COR-L47 (cell line): Measurements from ENCODE around the gene UNCX.
"Not testable (repeated sequence)": the region's sequence is repeated elsewhere in the genome, so short reads cannot be mapped to it uniquely, and the experiment has no call there.

Source experiments
- DNase-seq: peaks from one replicate; lab custom pipeline; 2025; lab: John Stamatoyannopoulos, UW

Gene UNCX

GRCh38 chr7:1232623-1233332 lies at the start of gene UNCX:
UNCX (plus strand) TSS chr7:1232872; CDS start chr7:1233018, 146 bp downstream.
- DNase-seq, result peak; percentile 68

GRCh38 chr7:1187127-1187526 lies 45.5 kb upstream of the UNCX start:
- no peak for DNase-seq

GRCh38 chr7:1188720-1189294 lies 43.9 kb upstream of the UNCX start:
- DNase-seq, result no peak

- DNase-seq, result no peak
Measured at GRCh38 chr7:1189986-1190772, 42.5 kb upstream of the UNCX start.

- no peak for DNase-seq
Measured at GRCh38 chr7:1192171-1192676, 40.4 kb upstream of the UNCX start.

- DNase-seq, result peak; percentile 80
Measured at GRCh38 chr7:1193593-1194424, 38.9 kb upstream of the UNCX start.

- DNase-seq, result not testable (repeated sequence)
Measured at GRCh38 chr7:1196441-1196840, 36.2 kb upstream of the UNCX start.

- DNase-seq, result no peak
Measured at GRCh38 chr7:1196950-1197349, 35.7 kb upstream of the UNCX start.

GRCh38 chr7:1197997-1198625 lies 34.6 kb upstream of the UNCX start:
- DNase-seq, result no peak

- DNase-seq, result peak; percentile 25
Measured at GRCh38 chr7:1200045-1200444, 32.6 kb upstream of the UNCX start.

GRCh38 chr7:1201916-1202315 lies 30.8 kb upstream of the UNCX start:
- no peak for DNase-seq

GRCh38 chr7:1202914-1203313 lies 29.8 kb upstream of the UNCX start:
- DNase-seq, result not testable (repeated sequence)

- no peak for DNase-seq
Measured at GRCh38 chr7:1204460-1205140, 28.1 kb upstream of the UNCX start.

- DNase-seq, result not testable (repeated sequence)
Measured at GRCh38 chr7:1205742-1206141, 26.9 kb upstream of the UNCX start.

- DNase-seq, result no peak
Measured at GRCh38 chr7:1209097-1209496, 23.6 kb upstream of the UNCX start.

GRCh38 chr7:1210321-1210978 lies 22.2 kb upstream of the UNCX start:
- peak; percentile 82 for DNase-seq

- no peak for DNase-seq
Measured at GRCh38 chr7:1210979-1211608, 21.6 kb upstream of the UNCX start.

GRCh38 chr7:1211611-1212010 lies 21.1 kb upstream of the UNCX start:
- DNase-seq, result no peak

GRCh38 chr7:1212025-1212424 lies 20.6 kb upstream of the UNCX start:
- not testable (repeated sequence) for DNase-seq

- no peak for DNase-seq
Measured at GRCh38 chr7:1214516-1214915, 18.2 kb upstream of the UNCX start.
